ENCODE measurements around the gene ALPG.

Gene ALPG

GRCh38 chr2:232460171-232460570, 53.5 kb downstream of the ALPG start:
- DNase-seq, result no peak

All from CD4-positive, alpha-beta T cell treated with Interleukin-4 for 4 hours (primary cell).